ENCODE measurements around the gene RAG1. TPM values are rescaled to one million over a fixed set of nuclear protein-coding genes. Genes with fewer than 3 reads are reported as not detected.

RAG1 gene
- total RNA-seq, result 1 to 10 TPM in 2 of 3 donors, under 1 TPM in 1; 0.32 to 1.5 (median 1.3) TPM

- intact Hi-C loops (cut with DNase I; ENCODE audit: low total_unique reads), result no loop called here
- Histone ChIP-seq H3K4me1 (no peaks in the 10 kb centered on the region), H3K27ac (no peak within 1 kb of the TSS), H3K36me3 (no peaks in the 10 kb centered on the region), H3K4me3 (no peak within 1 kb of the TSS), H3K9me3 (no peaks in the 10 kb centered on the region), H3K27me3 (no peaks in the 10 kb centered on the region)
- TF ChIP-seq POLR2AphosphoS5 (IDR thresholded peaks at IDR 0.05) (no peak), POLR2A (IDR thresholded peaks at IDR 0.05) (no peak), CTCF (IDR thresholded peaks at IDR 0.05) (no peak)
- DNase-seq (ENCODE audit: low spot score in 2 of 2), result no peak
These were observed at the start of gene RAG1 for GRCh38 chr11:36567694-36568093. RAG1 (plus strand) TSS chr11:36568007; CDS start chr11:36573305, 5,298 bp downstream.

- H3K36me3 ChIP-seq, result no peaks in the 10 kb centered on the region
- no peak for DNase-seq (ENCODE audit: low spot score in 2 of 2)
- no peaks in the 10 kb centered on the region for H3K9me3 ChIP-seq
- no peaks in the 10 kb centered on the region for H3K4me1 ChIP-seq
- H3K4me3 ChIP-seq, result no peak overlapping the region
- intact Hi-C loops (cut with DNase I; ENCODE audit: low total_unique reads), result no loop called here
- H3K27ac ChIP-seq, result no peak overlapping the region
- TF ChIP-seq POLR2A (IDR thresholded peaks at IDR 0.05), result no peak
- TF ChIP-seq CTCF (IDR thresholded peaks at IDR 0.05), result no peak
- TF ChIP-seq POLR2AphosphoS5 (IDR thresholded peaks at IDR 0.05), result no peak
- H3K27me3 ChIP-seq, result no peaks in the 10 kb centered on the region
These were observed 37.0 kb upstream of the RAG1 start for GRCh38 chr11:36530840-36531239.

- DNase-seq (ENCODE audit: low spot score in 2 of 2), result no peak
- intact Hi-C loops (cut with DNase I; ENCODE audit: low total_unique reads), result no loop called here
- Histone ChIP-seq H3K36me3 (no peaks in the 10 kb centered on the region), H3K9me3 (no peaks in the 10 kb centered on the region), H3K27me3 (no peaks in the 10 kb centered on the region), H3K4me1 (no peaks in the 10 kb centered on the region), H3K27ac (no peak overlapping the region), H3K4me3 (no peak overlapping the region)
- no peak for TF ChIP-seq CTCF (IDR thresholded peaks at IDR 0.05)
These were observed 34.7 kb upstream of the RAG1 start for GRCh38 chr11:36532941-36533601.

- Histone ChIP-seq H3K36me3 (no peaks in the 10 kb centered on the region), H3K27me3 (no peaks in the 10 kb centered on the region), H3K27ac (no peak overlapping the region), H3K4me3 (no peak overlapping the region), H3K9me3 (no peaks in the 10 kb centered on the region), H3K4me1 (no peaks in the 10 kb centered on the region)
- TF ChIP-seq POLR2A (IDR thresholded peaks at IDR 0.05), result no peak
- no peak for TF ChIP-seq POLR2AphosphoS5 (IDR thresholded peaks at IDR 0.05)
- no peak for TF ChIP-seq CTCF (IDR thresholded peaks at IDR 0.05)
- no peak for DNase-seq (ENCODE audit: low spot score in 2 of 2)
- intact Hi-C loops (cut with DNase I; ENCODE audit: low total_unique reads), result no loop called here
These were observed 33.4 kb upstream of the RAG1 start for GRCh38 chr11:36534276-36534840.

GRCh38 chr11:36540998-36541397 is 26.8 kb upstream of the RAG1 start:
- TF ChIP-seq POLR2AphosphoS5 (IDR thresholded peaks at IDR 0.05), result no peak
- TF ChIP-seq CTCF (IDR thresholded peaks at IDR 0.05), result no peak
- no peak for TF ChIP-seq POLR2A (IDR thresholded peaks at IDR 0.05)
- no peaks in the 10 kb centered on the region for H3K36me3 ChIP-seq
- no peaks in the 10 kb centered on the region for H3K9me3 ChIP-seq
- no peaks in the 10 kb centered on the region for H3K4me1 ChIP-seq
- no peak overlapping the region for H3K27ac ChIP-seq
- intact Hi-C loops (cut with DNase I; ENCODE audit: low total_unique reads), result no loop called here
- DNase-seq (ENCODE audit: low spot score in 2 of 2), result no peak
- no peak overlapping the region for H3K4me3 ChIP-seq
- H3K27me3 ChIP-seq, result no peaks in the 10 kb centered on the region
